HG02870 (cell line): Measurements from ENCODE around the gene KIAA0513.

Experiments used
- ATAC-seq: cut with Tn5 transposase; IDR thresholded peaks from one replicate; pipeline ENCODE4 v1.9.1; 2021; ENCODE audit warnings: mild to moderate bottlenecking, moderate library complexity; ENCODE audit not compliant: unreplicated experiment

The KIAA0513 gene

GRCh38 chr16:85084841-85085510, 57.4 kb downstream of the KIAA0513 start:
- no peak for ATAC-seq

GRCh38 chr16:85085721-85086120, 58.1 kb downstream of the KIAA0513 start:
- ATAC-seq: no peak

- ATAC-seq: no peak
Observed at GRCh38 chr16:85086347-85087291, 59.0 kb downstream of the KIAA0513 start.

GRCh38 chr16:85087899-85088569, 60.4 kb downstream of the KIAA0513 start:
- ATAC-seq: no peak

GRCh38 chr16:85088570-85089199, 61.1 kb downstream of the KIAA0513 start:
- ATAC-seq: no peak

- no peak for ATAC-seq
Observed at GRCh38 chr16:85089525-85089924, 61.9 kb downstream of the KIAA0513 start.

- no peak for ATAC-seq
Observed at GRCh38 chr16:85090181-85090580, 62.6 kb downstream of the KIAA0513 start.

- ATAC-seq: no peak
Observed at GRCh38 chr16:85090873-85091521, 63.4 kb downstream of the KIAA0513 start.

- ATAC-seq: no peak
Observed at GRCh38 chr16:85091522-85091910, 63.9 kb downstream of the KIAA0513 start.

- ATAC-seq: no peak
Observed at GRCh38 chr16:85092309-85092708, 64.7 kb downstream of the KIAA0513 start.

GRCh38 chr16:85092851-85093250, 65.3 kb downstream of the KIAA0513 start:
- no peak for ATAC-seq

- no peak for ATAC-seq
Observed at GRCh38 chr16:85093705-85094104, 66.1 kb downstream of the KIAA0513 start.

GRCh38 chr16:85094176-85094805, 66.7 kb downstream of the KIAA0513 start:
- no peak for ATAC-seq

GRCh38 chr16:85094812-85095211, 67.2 kb downstream of the KIAA0513 start:
- ATAC-seq: no peak

- ATAC-seq: no peak
Observed at GRCh38 chr16:85096921-85097320, 69.3 kb downstream of the KIAA0513 start.

- ATAC-seq: no peak
Observed at GRCh38 chr16:85098565-85098964, 71.0 kb downstream of the KIAA0513 start.

GRCh38 chr16:85100265-85100664, 72.7 kb downstream of the KIAA0513 start:
- no peak for ATAC-seq

- ATAC-seq: no peak
Observed at GRCh38 chr16:85101956-85102630, 74.5 kb downstream of the KIAA0513 start.
